Aorta (tissue), 5 donors: Measurements from ENCODE around the gene TTYH3. TPM values are rescaled to one million over a fixed set of nuclear protein-coding genes. Genes with fewer than 3 reads are reported as not detected.

Source experiments
- ATAC-seq: fragments of 200-7000 bp; cut with Tn5 transposase; one replicate; pipeline ENCODE4 v1.9.1; 2022; ENCODE audit warnings: moderate library complexity; ENCODE audit not compliant: low FRiP score
- DNase-seq, 2 donors: peaks; one replicate each; pipeline ENCODE4 v3.0.0-alpha.2; 2020
- H3K27ac ChIP-seq, 2 donors: one replicate each; pipeline ENCODE4 v1.5.1; 2013; ENCODE audit warnings: low read length in 2 of 2, mild to moderate bottlenecking in 2 of 2, moderate library complexity in 2 of 2, control low read depth in 1 of 2, inconsistent platforms in 1 of 2, low read depth in 1 of 2
- H3K27me3 ChIP-seq, 2 donors: one replicate each; pipeline ENCODE4 v1.6.1; 2013; ENCODE audit warnings: control low read depth in 1 of 2, low read length in 1 of 2, mild to moderate bottlenecking in 1 of 2, moderate library complexity in 1 of 2; ENCODE audit not compliant: insufficient read depth in 2 of 2, control insufficient read depth in 1 of 2
- H3K36me3 ChIP-seq, 2 donors: one replicate each; pipeline ENCODE4 v1.6.1; 2013; ENCODE audit warnings: control low read depth in 1 of 2, low read length in 1 of 2, mild to moderate bottlenecking in 1 of 2; ENCODE audit not compliant: insufficient read depth in 2 of 2, control insufficient read depth in 1 of 2
- H3K4me1 ChIP-seq, 2 donors: one replicate each; pipeline ENCODE4 v1.6.1; 2013; ENCODE audit warnings: low read length in 2 of 2, control low read depth in 1 of 2, mild to moderate bottlenecking in 1 of 2, moderate library complexity in 1 of 2; ENCODE audit not compliant: insufficient read depth in 2 of 2, control insufficient read depth in 1 of 2
- H3K4me3 ChIP-seq, 2 donors: one replicate each; pipeline ENCODE4 v1.5.1; 2013; ENCODE audit warnings: low read length in 2 of 2, control low read depth in 1 of 2, mild to moderate bottlenecking in 1 of 2
- H3K9me3 ChIP-seq: one replicate; pipeline ENCODE4 v1.6.1; 2013; ENCODE audit warnings: mild to moderate bottlenecking, low read length; ENCODE audit not compliant: control insufficient read depth
- WGBS, 2 donors: extraction: QIAGEN DNeasy Blood & Tissue Kit; methylation state at CpG; one replicate each; pipeline ENCODE4 v1.1.7; 2013; 5-methylcytosine and 5-hydroxymethylcytosine counted together
- intact Hi-C, 2 donors: fragments of 100-400 bp; cut with DNase I; formaldehyde crosslinking; loops; one replicate each; pipeline versions ENCODE4 v1.14.2 to v1.15.0; 2022
- polyA plus RNA-seq, 2 donors: library from polyadenylated mRNA; stranded (reverse); fragments of 200-250 nt; gene quantifications; one replicate each; pipeline ENCODE4 v1.2.3, GENCODE V29; 2013
- total RNA-seq, 2 donors: library from RNA; stranded (reverse); fragmentation: NEBNext Ultra II Directional; extraction: Animal tissue kit (Norgen Biotek cat#: 25700); gene quantifications; one replicate each; pipeline ENCODE4 v1.2.1, GENCODE V29; 2021
- donor health status: healthy with polysubstance abuse.
- donor health status: Bipolar disorder and iron deficiency.
- donor health status: DM: no; HTN: no; CAD: no.
- donor health status: DM: no; HTN: no; CAD: no.
- donor health status: DM: yes; HTN: yes; CAD: no.

TTYH3 gene
- total and polyA plus RNA-seq, 4 donors, result 10.5 to 79.9 (median 36.9) TPM

- Histone ChIP-seq H3K4me3 (no peak overlapping the region), H3K27ac (no peak overlapping the region), H3K4me1 (no peaks in the 10 kb centered on the region), H3K9me3 (no peaks in the 10 kb centered on the region), H3K27me3 (no peaks in the 10 kb centered on the region), H3K36me3 (no peaks in the 10 kb centered on the region)
- intact Hi-C loops, result no loop called here
- ATAC-seq (no peak), DNase-seq (no peak)
- 92% methylated on average over 12 of the region's 12 CpGs for WGBS, 2 donors
Measured at GRCh38 chr7:2713978-2714377, 82.2 kb downstream of the TTYH3 start.

Other genes with a start within 250 kb of the TTYH3 start
- gene CHST12, start 228.4 kb upstream of the TTYH3 start, total RNA-seq, result 10 to 100 TPM; 19.6 to 31.8 TPM
- gene CHST12, start 228.4 kb upstream of the TTYH3 start, polyA plus RNA-seq, result 10 to 100 TPM in 1 of 2 donors, 1 to 10 TPM in 1; 2.9 to 16.0 TPM
- gene GRIFIN, start 155.6 kb upstream of the TTYH3 start, total RNA-seq, result not detected
- gene GRIFIN, start 155.6 kb upstream of the TTYH3 start, polyA plus RNA-seq, result not detected
- gene LFNG, start 112.2 kb upstream of the TTYH3 start, total RNA-seq, result 10 to 100 TPM; 14.0 to 30.6 TPM
- gene LFNG, start 112.2 kb upstream of the TTYH3 start, polyA plus RNA-seq, result 1 to 10 TPM; 2.3 to 5.8 TPM
- 10 to 100 TPM; 14.8 to 24.3 TPM for gene BRAT1, start 76.5 kb upstream of the TTYH3 start, total RNA-seq
- gene BRAT1, start 76.5 kb upstream of the TTYH3 start, polyA plus RNA-seq, result 10 to 100 TPM; 11.8 to 63.9 TPM
- gene IQCE, start 73.0 kb upstream of the TTYH3 start, total RNA-seq, result 10 to 100 TPM; 12.0 to 18.2 TPM
- 10 to 100 TPM in 1 of 2 donors, 1 to 10 TPM in 1; 6.1 to 10.5 TPM for gene IQCE, start 73.0 kb upstream of the TTYH3 start, polyA plus RNA-seq
- gene AMZ1, start 56.2 kb downstream of the TTYH3 start, total RNA-seq, result 1 to 10 TPM; 1.1 to 2.0 TPM
- gene AMZ1, start 56.2 kb downstream of the TTYH3 start, polyA plus RNA-seq, result under 1 TPM in 1 of 2 donors, not detected in 1; 0.13 TPM
- gene GNA12, start 212.3 kb downstream of the TTYH3 start, total RNA-seq, result 10 to 100 TPM; 53.0 to 56.6 TPM
- gene GNA12, start 212.3 kb downstream of the TTYH3 start, polyA plus RNA-seq, result 10 to 100 TPM; 21.4 to 31.6 TPM